K562 treated with DMSO at 1 percent for 24 hours (cell line): ENCODE measurements around the gene PYGO1. TPM values are rescaled to one million over a fixed set of nuclear protein-coding genes. Genes with fewer than 3 reads are reported as not detected.

ENCODE experiments used
- total RNA-seq: library from RNA; unstranded; fragments of 300-600 nt; gene quantifications from 2 replicates; pipeline ENCODE4 v1.2.3, GENCODE V29; 2022; ENCODE audit warnings: low read depth; ENCODE audit not compliant: insufficient read depth

The PYGO1 gene
- total RNA-seq: not detected in 2 replicates

GRCh38 chr15:55588070-55588814, at the start of gene PYGO1:
PYGO1 (minus strand) TSS chr15:55588345; CDS start chr15:55587883, 462 bp downstream.

Other genes with a start within 250 kb of the PYGO1 start
- gene CCPG1, start 180.0 kb downstream of the PYGO1 start, total RNA-seq: 57.2 and 67.2 TPM in 2 replicates
- gene PIERCE2, start 179.8 kb downstream of the PYGO1 start, total RNA-seq: 3.5 and 5.3 TPM in 2 replicates
- not detected in 2 replicates for gene DNAAF4, start 80.1 kb downstream of the PYGO1 start, total RNA-seq
- gene PRTG, start 154.8 kb upstream of the PYGO1 start, total RNA-seq: 0.50 TPM in 1 of 2 replicates, not detected in the other